A673 (cell line): Measurements from ENCODE around the gene WDFY4. TPM values are rescaled to one million over a fixed set of nuclear protein-coding genes. Genes with fewer than 3 reads are reported as not detected.

Experiments
- BruUV-seq: library from RNA; stranded (reverse); fragments of 400-500 nt; replicated peaks from 2 replicates; lab custom pipeline; 2021; lab: Mats Ljungman, UMichigan
- CTCF ChIA-PET: fragments of 300-600 bp; sonication (Branson Sonifier 250); formaldehyde crosslinking; loops from one replicate; lab custom pipeline; 2022; ENCODE audit warnings: antibody characterized with exemption; lab: Charles Lee
- POLR2A ChIA-PET: fragments of 300-600 bp; sonication (Branson Sonifier 250); formaldehyde crosslinking; loops from one replicate; lab custom pipeline; 2022; ENCODE audit warnings: antibody characterized with exemption; ENCODE audit not compliant: low non-redundant PET; lab: Charles Lee
- DNase-seq: peaks from one replicate; pipeline ENCODE4 v3.0.0-alpha.2; 2015; ENCODE audit warnings: low spot score
- H3K27ac ChIP-seq: fragments of 200-600 bp; sonication (generic); 2 replicates; pipeline ENCODE4 v1.5.1; 2016; ENCODE audit warnings: mixed run types, low read depth, mild to moderate bottlenecking, mixed read lengths, antibody characterized with exemption, low read length; ENCODE audit not compliant: poor library complexity, severe bottlenecking
- H3K27me3 ChIP-seq: fragments of 200-600 bp; sonication (generic); replicated peaks from 2 replicates; pipeline ENCODE4 v1.6.1; 2017; ENCODE audit warnings: mixed run types, low read depth, mild to moderate bottlenecking, mixed read lengths, antibody characterized with exemption, low read length; ENCODE audit not compliant: insufficient read depth, poor library complexity
- H3K36me3 ChIP-seq: fragments of 200-600 bp; sonication (generic); 2 replicates; pipeline ENCODE4 v1.6.1; 2016; ENCODE audit warnings: mixed run types, mild to moderate bottlenecking, mixed read lengths, antibody characterized with exemption, low read length; ENCODE audit not compliant: insufficient read depth, poor library complexity, severe bottlenecking
- H3K4me1 ChIP-seq: fragments of 200-600 bp; sonication (generic); 2 replicates; pipeline ENCODE4 v1.6.1; 2017; ENCODE audit warnings: mixed run types, mild to moderate bottlenecking, mixed read lengths, antibody characterized with exemption, low read length; ENCODE audit not compliant: insufficient read depth, poor library complexity, severe bottlenecking
- H3K4me3 ChIP-seq: fragments of 200-600 bp; sonication (generic); 2 replicates; pipeline ENCODE4 v1.5.1; 2016; ENCODE audit warnings: low read depth, mixed run types, mild to moderate bottlenecking, mixed read lengths, low read length; ENCODE audit not compliant: poor library complexity, severe bottlenecking
- H3K9me3 ChIP-seq: fragments of 200-600 bp; sonication (generic); 2 replicates; pipeline ENCODE4 v1.6.1; 2016; ENCODE audit warnings: mixed run types, low read depth, mild to moderate bottlenecking, mixed read lengths, antibody characterized with exemption, low read length; ENCODE audit not compliant: poor library complexity, severe bottlenecking
- EZH2 ChIP-seq: fragments of 200-600 bp; sonication (generic); IDR thresholded peaks from 2 replicates; pipeline ENCODE4 v1.6.1; 2017; ENCODE audit warnings: borderline replicate concordance, low read depth, mild to moderate bottlenecking, mixed read lengths, antibody characterized with exemption, low read length; ENCODE audit not compliant: poor library complexity, severe bottlenecking
- intact Hi-C: fragments of 100-400 bp; cut with micrococcal nuclease; formaldehyde crosslinking; loops from one replicate; pipeline ENCODE4 v1.10.0; 2022; ENCODE audit not compliant: unreplicated experiment
- total RNA-seq: library from RNA; stranded (reverse); gene quantifications from 2 replicates; pipeline ENCODE4 v1.2.3, GENCODE V29; 2021
- TF ChIP-seq, protein P1 (sequence below): fragments of 300-800, 200-600 bp; sonication (generic); conservative IDR thresholded peaks from 2 replicates; pipeline ENCODE4 v1.5.1; 2017; ENCODE audit warnings: low read depth, mild to moderate bottlenecking, antibody characterized with exemption, low read length, moderate library complexity, mixed read lengths

The WDFY4 gene
- total RNA-seq, 1 experiment from 2014 or later = not detected

DNA sequence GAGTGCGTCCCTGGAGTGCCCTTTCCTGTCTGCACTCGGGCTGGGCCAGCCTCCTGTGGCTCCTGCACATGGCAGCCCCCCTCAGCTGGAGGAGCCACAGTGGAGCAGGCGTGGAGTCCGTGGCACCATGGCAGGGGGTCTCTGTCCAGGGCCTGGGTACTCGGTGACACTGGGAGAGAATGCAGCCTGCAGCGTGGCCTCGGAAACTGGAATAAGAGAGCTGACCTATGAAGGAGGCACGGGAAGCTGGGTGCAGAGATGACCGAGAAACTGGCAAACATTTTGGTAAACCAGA is 25.8 kb upstream of the WDFY4 start:
- intact Hi-C loops = loop anchor here (1.0 to 10.0 kb wide), 4 partner anchors 92 to 860 kb away; no protein-coding TSS in a partner anchor
- no peaks in the 10 kb centered on the region for H3K9me3 ChIP-seq
- no peak for DNase-seq
- H3K4me1 ChIP-seq = no peaks in the 10 kb centered on the region
- no peak overlapping the region for H3K27ac ChIP-seq
- no peak overlapping the region for H3K4me3 ChIP-seq
- peaks cover 27% of the 10 kb centered on the region for H3K27me3 ChIP-seq
- CTCF ChIA-PET = interaction anchor here (1.0 to 1.9 kb wide), 6 partner anchors 293 to 854 kb away, joined by 3 to 11 read pairs (median 7); no protein-coding TSS in a partner anchor
- TF ChIP-seq, protein P1, sequence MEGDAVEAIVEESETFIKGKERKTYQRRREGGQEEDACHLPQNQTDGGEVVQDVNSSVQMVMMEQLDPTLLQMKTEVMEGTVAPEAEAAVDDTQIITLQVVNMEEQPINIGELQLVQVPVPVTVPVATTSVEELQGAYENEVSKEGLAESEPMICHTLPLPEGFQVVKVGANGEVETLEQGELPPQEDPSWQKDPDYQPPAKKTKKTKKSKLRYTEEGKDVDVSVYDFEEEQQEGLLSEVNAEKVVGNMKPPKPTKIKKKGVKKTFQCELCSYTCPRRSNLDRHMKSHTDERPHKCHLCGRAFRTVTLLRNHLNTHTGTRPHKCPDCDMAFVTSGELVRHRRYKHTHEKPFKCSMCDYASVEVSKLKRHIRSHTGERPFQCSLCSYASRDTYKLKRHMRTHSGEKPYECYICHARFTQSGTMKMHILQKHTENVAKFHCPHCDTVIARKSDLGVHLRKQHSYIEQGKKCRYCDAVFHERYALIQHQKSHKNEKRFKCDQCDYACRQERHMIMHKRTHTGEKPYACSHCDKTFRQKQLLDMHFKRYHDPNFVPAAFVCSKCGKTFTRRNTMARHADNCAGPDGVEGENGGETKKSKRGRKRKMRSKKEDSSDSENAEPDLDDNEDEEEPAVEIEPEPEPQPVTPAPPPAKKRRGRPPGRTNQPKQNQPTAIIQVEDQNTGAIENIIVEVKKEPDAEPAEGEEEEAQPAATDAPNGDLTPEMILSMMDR = no peak
- H3K36me3 ChIP-seq = no peaks in the 10 kb centered on the region
- no TSS peak for BruUV-seq
- POLR2A ChIA-PET = no interaction called here

DNA sequence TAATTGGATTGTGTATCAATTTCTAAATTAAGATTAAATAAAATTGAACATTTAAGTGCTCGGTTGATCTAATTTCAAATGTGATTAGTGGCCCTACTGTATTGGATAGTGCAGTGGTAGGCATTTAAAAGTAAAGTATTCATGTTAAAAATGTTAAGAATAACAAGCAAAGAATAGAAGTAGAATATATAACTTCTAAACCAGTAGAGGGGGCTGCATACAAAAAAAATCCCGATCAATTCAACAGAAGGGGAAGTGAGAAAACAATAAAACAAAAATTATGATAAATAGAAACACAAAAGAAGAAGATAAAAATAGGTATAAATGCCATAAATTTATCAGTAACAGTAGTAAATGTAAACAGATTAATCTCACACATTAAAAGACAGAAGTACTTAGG is 24.9 kb upstream of the WDFY4 start:
- ChIA-PET CTCF (no interaction called here), POLR2A (no interaction called here)
- BruUV-seq = no TSS peak
- no peak overlapping the region for H3K27ac ChIP-seq
- intact Hi-C loops = loop anchor here (5.0 to 10.0 kb wide), 2 partner anchors 92 to 745 kb away; no protein-coding TSS in a partner anchor
- peaks cover 20% of the 10 kb centered on the region for H3K27me3 ChIP-seq
- H3K9me3 ChIP-seq = no peaks in the 10 kb centered on the region
- no peaks in the 10 kb centered on the region for H3K36me3 ChIP-seq
- no peak for DNase-seq
- H3K4me3 ChIP-seq = no peak overlapping the region
- TF ChIP-seq, protein P1 = peak; percentile 43; the same call in 1 of the 2 replicates
- no peak for TF ChIP-seq EZH2
- no peaks in the 10 kb centered on the region for H3K4me1 ChIP-seq

DNA sequence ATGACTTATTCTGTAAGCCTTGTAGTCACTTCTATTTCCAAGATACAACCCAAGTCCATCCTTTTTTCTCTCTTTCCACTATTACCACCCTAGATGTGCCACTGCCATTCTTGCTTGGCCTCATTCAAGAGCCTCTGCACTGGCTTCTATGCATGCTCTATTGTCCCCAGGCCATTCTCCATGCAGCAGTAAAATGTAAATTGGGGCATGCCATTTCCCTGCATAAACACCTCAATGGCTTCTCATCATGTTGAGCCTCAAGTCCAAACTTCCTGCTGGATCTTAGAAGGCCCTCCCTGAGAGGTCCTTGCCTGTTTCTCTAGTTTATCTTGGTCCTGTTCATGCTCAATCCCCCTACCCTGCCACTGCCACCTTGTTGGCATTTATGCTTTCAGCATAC is 23.2 kb upstream of the WDFY4 start:
- CTCF ChIA-PET = no interaction called here
- intact Hi-C loops = no loop called here
- BruUV-seq = no TSS peak

More for the DNA sequence above, 23.2 kb upstream of the WDFY4 start:
- no peak overlapping the region for H3K4me3 ChIP-seq
- H3K27me3 ChIP-seq = peaks cover 11% of the 10 kb centered on the region
- POLR2A ChIA-PET = no interaction called here
- TF ChIP-seq, protein P1 = no peak
- no peak for TF ChIP-seq EZH2
- no peak overlapping the region for H3K27ac ChIP-seq
- no peaks in the 10 kb centered on the region for H3K4me1 ChIP-seq
- H3K36me3 ChIP-seq = no peaks in the 10 kb centered on the region
- DNase-seq = no peak
- H3K9me3 ChIP-seq = no peaks in the 10 kb centered on the region
